B cell (primary cell): ENCODE measurements around the gene PGAP3. TPM values are rescaled to one million over a fixed set of nuclear protein-coding genes. Genes with fewer than 3 reads are reported as not detected.

ENCODE experiments used
- ATAC-seq: fragments of 200-7000 bp; cut with Tn5 transposase; one replicate; pipeline ENCODE4 v1.10.0; 2021; ENCODE audit warnings: low read depth, mild to moderate bottlenecking, moderate number of reproducible peaks, moderate library complexity
- CTCF ChIA-PET: fragments of 350-600 bp; sonication (Branson Sonifier 250); formaldehyde crosslinking; loops from one replicate; lab custom pipeline; 2021; ENCODE audit warnings: antibody characterized with exemption, inconsistent platforms; lab: Charles Lee
- POLR2A ChIA-PET: fragments of 350-600 bp; sonication (Branson Sonifier 250); formaldehyde crosslinking; loops from one replicate; lab custom pipeline; 2021; ENCODE audit warnings: antibody characterized with exemption; lab: Charles Lee
- DNase-seq: peaks from one replicate; pipeline ENCODE4 v3.0.0; 2013
- H2AFZ ChIP-seq: 2 replicates; pipeline ENCODE4 v1.6.1; 2012; ENCODE audit warnings: mild to moderate bottlenecking, low read depth, low read length; ENCODE audit not compliant: insufficient read depth, poor library complexity, severe bottlenecking
- H3K27ac ChIP-seq, 2 donors: 1 replicate in 1 of 2; 2 replicates in 1 of 2; pipeline ENCODE4 v1.5.1; 2012 to 2013; ENCODE audit warnings: low read length in 2 of 2, mild to moderate bottlenecking in 2 of 2, moderate library complexity in 1 of 2
- H3K27me3 ChIP-seq, 4 experiments: fragments of 200-600 bp in 1 of 4; sonication (generic) in 1 of 4; replicated peaks in 1 of 4; 1 replicate in 2 of 4; 2 replicates in 2 of 4; pipeline versions ENCODE4 v1.6.1 to v1.7.0; 2013 to 2016; ENCODE audit warnings: low read length in 3 of 4, mild to moderate bottlenecking in 2 of 4, mixed read lengths in 1 of 4, moderate library complexity in 1 of 4; ENCODE audit not compliant: insufficient read depth in 4 of 4, control insufficient read depth in 3 of 4; ENCODE audit errors: control extremely low read depth in 1 of 4
- H3K36me3 ChIP-seq, 2 experiments: replicated peaks in 1 of 2; 1 replicate in 1 of 2; 2 replicates in 1 of 2; pipeline versions ENCODE4 v1.6.1 to v1.7.1; 2013; ENCODE audit warnings: low read length in 1 of 2; ENCODE audit not compliant: insufficient read depth in 2 of 2, control insufficient read depth in 1 of 2; ENCODE audit errors: control extremely low read depth in 1 of 2, extremely low read depth in 1 of 2
- H3K4me1 ChIP-seq, 2 donors: fragments of 200-600 bp in 1 of 2; sonication (generic) in 1 of 2; 1 replicate in 1 of 2; 2 replicates in 1 of 2; pipeline versions ENCODE4 v1.5.1 to v1.6.1; 2013 to 2017; ENCODE audit warnings: low read length in 2 of 2; ENCODE audit not compliant: control insufficient read depth in 2 of 2, insufficient read depth in 2 of 2
- H3K4me2 ChIP-seq: replicated peaks from 2 replicates; pipeline ENCODE3; 2012; ENCODE audit warnings: mild to moderate bottlenecking, low read depth, low read length; ENCODE audit not compliant: poor library complexity, severe bottlenecking
- H3K4me3 ChIP-seq, 5 experiments: fragments of 200-600 bp in 1 of 5; sonication (generic) in 1 of 5; 1 replicate in 3 of 5; 2 replicates in 2 of 5; pipeline versions ENCODE4 v1.5.1 to v1.7.0; 2011 to 2016; ENCODE audit warnings: low read length in 4 of 5, mild to moderate bottlenecking in 4 of 5, low read depth in 2 of 5, control low read depth in 1 of 5, moderate library complexity in 1 of 5; ENCODE audit not compliant: insufficient read depth in 1 of 5; ENCODE audit errors: control extremely low read depth in 1 of 5, extremely low read depth in 1 of 5
- H3K79me2 ChIP-seq: fragments of 200-600 bp; sonication (generic); one replicate; pipeline ENCODE4 v1.6.0; 2016; ENCODE audit warnings: low read length; ENCODE audit not compliant: control insufficient read depth, insufficient read depth
- H3K9ac ChIP-seq: fragments of 200-600 bp; sonication (generic); 2 replicates; pipeline ENCODE4 v1.6.1; 2017; ENCODE audit warnings: mild to moderate bottlenecking, low read length, moderate library complexity
- H3K9me3 ChIP-seq, 3 donors: one replicate each; pipeline versions ENCODE4 v1.6.1 to v1.7.1; 2013; ENCODE audit warnings: low read length in 2 of 3; ENCODE audit not compliant: control insufficient read depth in 2 of 3, insufficient read depth in 1 of 3; ENCODE audit errors: control extremely low read depth in 1 of 3
- H4K20me1 ChIP-seq: 2 replicates; pipeline ENCODE4 v1.6.0; 2012; ENCODE audit warnings: mild to moderate bottlenecking, low read length; ENCODE audit not compliant: insufficient read depth, control insufficient read depth, poor library complexity, severe bottlenecking
- H3K27ac Mint-ChIP-seq: one replicate; pipeline ENCODE4 v1.8.0; 2021; ENCODE audit warnings: mixed read lengths
- H3K27me3 Mint-ChIP-seq: one replicate; pipeline ENCODE4 v1.8.0; 2021; ENCODE audit warnings: mixed read lengths
- H3K4me1 Mint-ChIP-seq: one replicate; pipeline ENCODE4 v1.8.0; 2021; ENCODE audit warnings: mixed read lengths
- H3K4me3 Mint-ChIP-seq: one replicate; pipeline ENCODE4 v1.8.0; 2021; ENCODE audit warnings: mixed read lengths
- H3K9me3 Mint-ChIP-seq: one replicate; pipeline ENCODE4 v1.8.0; 2022; ENCODE audit warnings: mixed read lengths; ENCODE audit not compliant: insufficient read depth
- CTCF ChIP-seq: fragments of 200-600 bp; IDR thresholded peaks from one replicate; pipeline ENCODE4 v1.8.0; 2022; ENCODE audit warnings: antibody characterized with exemption, mild to moderate bottlenecking
- EZH2 ChIP-seq: IDR thresholded peaks from 2 replicates; pipeline ENCODE4 v1.6.1; 2012; ENCODE audit warnings: borderline replicate concordance, low read depth, mild to moderate bottlenecking, moderate library complexity, low read length; ENCODE audit not compliant: insufficient read depth, poor library complexity, severe bottlenecking
- WGBS: methylation state at CpG from one replicate; pipeline ENCODE4 v1.1.5; 2013; ENCODE audit warnings: missing lambda C conversion rate; ENCODE audit not compliant: insufficient coverage; 5-methylcytosine and 5-hydroxymethylcytosine counted together
- intact Hi-C: fragments of 100-400 bp; cut with micrococcal nuclease; formaldehyde crosslinking; loops from one replicate; pipeline ENCODE4 v1.10.0; 2022
- polyA plus RNA-seq: library from polyadenylated mRNA; depleted of rRNA; stranded (reverse); fragments of >200 nt; gene quantifications from 2 replicates; pipeline ENCODE4 v1.2.3, GENCODE V29; 2012
- total RNA-seq, 2 donors: library from RNA; stranded (reverse); fragments of 120-200 nt in 1 of 2; gene quantifications; 1 replicate in 1 of 2; 2 replicates in 1 of 2; pipeline versions ENCODE4 v1.2.3 to v1.2.4, GENCODE V29; 2013 to 2022

The PGAP3 gene
- total and polyA plus RNA-seq, 2 donors (not counting 1 experiment from before 2014, with no cell fraction given), result 27.4 to 34.3 TPM

GRCh38 chr17:39661744-39662541 lies 25.9 kb downstream of the PGAP3 start:
- ATAC-seq (no peak), DNase-seq (no peak)
- Histone ChIP-seq H3K27ac (no peak overlapping the region), H3K9ac (no peak overlapping the region), H3K4me2 (peak overlapping the region; percentile 28), H4K20me1 (no peaks in the 10 kb centered on the region), H3K9me3 (no peaks in the 10 kb centered on the region), H3K4me1 (peaks cover 37 to 56% of the 10 kb centered on the region in 2 donors), H3K36me3 (peaks cover 0 to 35% of the 10 kb centered on the region in 2 experiments), H3K27me3 (peaks cover 0 to 6% (median 2%) of the 10 kb centered on the region in 4 experiments), H3K4me3 (no peak overlapping the region), H2AFZ (no peak overlapping the region), H3K79me2 (peaks cover 10% of the 10 kb centered on the region)
- ChIA-PET POLR2A (no interaction called here), CTCF (no interaction called here)
- Mint-ChIP-seq H3K4me3 (no peak overlapping the region), H3K27ac (peak overlapping the region; percentile 61), H3K4me1 (peaks cover 42% of the 10 kb centered on the region), H3K9me3 (no peaks in the 10 kb centered on the region), H3K27me3 (peaks cover 6% of the 10 kb centered on the region)
- 73% methylated on average over 7 of the region's 8 CpGs for WGBS
- intact Hi-C loops, result no loop called here
- TF ChIP-seq CTCF, result no peak
- no peak for TF ChIP-seq EZH2
